Mammary epithelial cell (primary cell): ENCODE measurements around the gene ELMO1.

Source experiments
- EZH2 ChIP-seq: IDR thresholded peaks from 2 replicates; pipeline ENCODE4 v1.6.1; 2012; ENCODE audit warnings: low read length, inconsistent platforms, borderline replicate concordance
- TF ChIP-seq, protein P1 (sequence below), 2 donors: IDR thresholded peaks in 1 of 2; conservative IDR thresholded peaks in 1 of 2; 2 replicates each; pipeline ENCODE4 v1.5.1; 2011 to 2012; ENCODE audit warnings: inconsistent platforms in 2 of 2, low read length in 2 of 2, mild to moderate bottlenecking in 2 of 2, control low read depth in 1 of 2, low read depth in 1 of 2; ENCODE audit not compliant: insufficient read depth in 1 of 2; ENCODE audit errors: extremely low read depth in 1 of 2

DNA sequence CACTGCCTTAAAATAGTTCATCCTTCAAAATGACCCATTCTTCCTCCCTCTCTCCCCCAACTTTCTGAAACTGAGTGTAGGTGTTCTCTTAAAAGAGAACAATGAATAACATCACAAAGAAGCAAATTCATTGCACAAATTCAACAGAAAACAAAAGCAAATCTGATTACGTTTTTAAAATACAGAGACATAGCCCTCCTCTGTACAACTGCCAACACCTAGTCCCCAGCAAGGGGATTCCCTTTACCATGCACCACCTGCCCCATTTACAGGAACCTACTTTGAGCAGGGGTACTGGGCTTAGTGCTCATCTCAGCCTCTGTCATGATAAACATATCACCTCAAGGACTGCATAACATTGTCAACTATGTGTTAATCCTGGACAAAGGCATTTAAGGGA lies 421.6 kb downstream of the ELMO1 start:
- TF ChIP-seq, protein P1, sequence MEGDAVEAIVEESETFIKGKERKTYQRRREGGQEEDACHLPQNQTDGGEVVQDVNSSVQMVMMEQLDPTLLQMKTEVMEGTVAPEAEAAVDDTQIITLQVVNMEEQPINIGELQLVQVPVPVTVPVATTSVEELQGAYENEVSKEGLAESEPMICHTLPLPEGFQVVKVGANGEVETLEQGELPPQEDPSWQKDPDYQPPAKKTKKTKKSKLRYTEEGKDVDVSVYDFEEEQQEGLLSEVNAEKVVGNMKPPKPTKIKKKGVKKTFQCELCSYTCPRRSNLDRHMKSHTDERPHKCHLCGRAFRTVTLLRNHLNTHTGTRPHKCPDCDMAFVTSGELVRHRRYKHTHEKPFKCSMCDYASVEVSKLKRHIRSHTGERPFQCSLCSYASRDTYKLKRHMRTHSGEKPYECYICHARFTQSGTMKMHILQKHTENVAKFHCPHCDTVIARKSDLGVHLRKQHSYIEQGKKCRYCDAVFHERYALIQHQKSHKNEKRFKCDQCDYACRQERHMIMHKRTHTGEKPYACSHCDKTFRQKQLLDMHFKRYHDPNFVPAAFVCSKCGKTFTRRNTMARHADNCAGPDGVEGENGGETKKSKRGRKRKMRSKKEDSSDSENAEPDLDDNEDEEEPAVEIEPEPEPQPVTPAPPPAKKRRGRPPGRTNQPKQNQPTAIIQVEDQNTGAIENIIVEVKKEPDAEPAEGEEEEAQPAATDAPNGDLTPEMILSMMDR (conservative IDR thresholded peaks at IDR 0.05 in 1 of 2, IDR thresholded peaks at IDR 0.05 in 1 of 2; ENCODE audit: extremely low read depth in 1 of 2, insufficient read depth in 1 of 2, low read depth in 1 of 2, low read length in 2 of 2): no peak
- TF ChIP-seq EZH2: no peak
